A673 (cell line): Measurements from ENCODE around the gene RUSF1.

ENCODE experiments used
- CTCF ChIP-seq: fragments of 300-800, 200-600 bp; sonication (generic); conservative IDR thresholded peaks from 2 replicates; pipeline ENCODE4 v1.5.1; 2017; ENCODE audit warnings: low read depth, mild to moderate bottlenecking, antibody characterized with exemption, low read length, moderate library complexity, mixed read lengths
- EZH2 ChIP-seq: fragments of 200-600 bp; sonication (generic); IDR thresholded peaks from 2 replicates; pipeline ENCODE4 v1.6.1; 2017; ENCODE audit warnings: borderline replicate concordance, low read depth, mild to moderate bottlenecking, mixed read lengths, antibody characterized with exemption, low read length; ENCODE audit not compliant: poor library complexity, severe bottlenecking

- TF ChIP-seq CTCF = no peak
- no peak for TF ChIP-seq EZH2
Observed at GRCh38 chr16:31487720-31488467, 20.3 kb downstream of the RUSF1 start.
